Loucy (cell line): ENCODE measurements around the gene HS6ST1.
A peak's percentile ranks its signal among the peaks of the same experiment; 100 is the strongest.

Source experiments
- H2AFZ ChIP-seq: fragments of 200-600 bp; sonication (generic); 2 replicates; pipeline ENCODE4 v1.6.0; 2016; ENCODE audit warnings: antibody characterized with exemption, mild to moderate bottlenecking, low read length, moderate library complexity
- H3F3A ChIP-seq: fragments of 200-600 bp; 2 replicates; pipeline ENCODE4 v1.6.0; 2016; ENCODE audit warnings: antibody characterized with exemption, low read depth, mild to moderate bottlenecking
- H3K27me3 ChIP-seq: fragments of 200-600 bp; sonication (generic); 2 replicates; pipeline ENCODE4 v1.6.1; 2014; ENCODE audit warnings: low read length, mild to moderate bottlenecking; ENCODE audit not compliant: insufficient read depth, poor library complexity, severe bottlenecking
- H3K36me3 ChIP-seq: fragments of 200-600 bp; sonication (generic); 2 replicates; pipeline ENCODE4 v1.6.1; 2016; ENCODE audit warnings: low read length; ENCODE audit not compliant: insufficient read depth
- H3K4me1 ChIP-seq: fragments of 200-600 bp; sonication (generic); 2 replicates; pipeline ENCODE4 v1.5.1; 2014; ENCODE audit warnings: low read length, mild to moderate bottlenecking; ENCODE audit not compliant: insufficient read depth, poor library complexity, severe bottlenecking
- H3K4me2 ChIP-seq: fragments of 200-600 bp; sonication (generic); 2 replicates; pipeline ENCODE4 v1.6.0; 2014; ENCODE audit warnings: antibody characterized with exemption, low read length, low read depth, mild to moderate bottlenecking; ENCODE audit not compliant: poor library complexity, severe bottlenecking
- H3K4me3 ChIP-seq: fragments of 200-600 bp; sonication (generic); 2 replicates; pipeline ENCODE4 v1.5.1; 2014; ENCODE audit warnings: low read length, mild to moderate bottlenecking, mixed read lengths; ENCODE audit not compliant: poor library complexity, severe bottlenecking
- H3K79me2 ChIP-seq: fragments of 200-600 bp; sonication (generic); 2 replicates; pipeline ENCODE4 v1.6.1; 2014; ENCODE audit warnings: low read length; ENCODE audit not compliant: insufficient read depth
- H3K9ac ChIP-seq: fragments of 200-600 bp; sonication (generic); 2 replicates; pipeline ENCODE4 v1.6.0; 2014; ENCODE audit warnings: mild to moderate bottlenecking, low read depth, low read length, moderate library complexity; ENCODE audit not compliant: poor library complexity, severe bottlenecking
- H3K9me2 ChIP-seq: fragments of 200-600 bp; sonication (generic); replicated peaks from 2 replicates; pipeline ENCODE4 v1.6.1; 2016; ENCODE audit warnings: low read depth, low read length, mixed read lengths
- H3K9me3 ChIP-seq: fragments of 200-600 bp; sonication (generic); 2 replicates; pipeline ENCODE4 v1.6.1; 2014; ENCODE audit warnings: mild to moderate bottlenecking, antibody characterized with exemption, low read length, low read depth; ENCODE audit not compliant: insufficient read depth
- H4K20me1 ChIP-seq: fragments of 200-600 bp; sonication (generic); 2 replicates; pipeline ENCODE4 v1.6.0; 2014; ENCODE audit warnings: antibody characterized with exemption, low read length, mild to moderate bottlenecking; ENCODE audit not compliant: insufficient read depth, poor library complexity, severe bottlenecking
- CTCF ChIP-seq: fragments of 200-600 bp; sonication (generic); conservative IDR thresholded peaks from 2 replicates; pipeline ENCODE4 v1.5.1; 2014; ENCODE audit warnings: mild to moderate bottlenecking, antibody characterized with exemption, low read length
- EZH2phosphoT487 ChIP-seq: fragments of 200-600 bp; IDR thresholded peaks from 2 replicates; pipeline ENCODE4 v1.6.1; 2018; ENCODE audit warnings: antibody characterized with exemption, mild to moderate bottlenecking, moderate library complexity, borderline replicate concordance

Gene HS6ST1

DNA sequence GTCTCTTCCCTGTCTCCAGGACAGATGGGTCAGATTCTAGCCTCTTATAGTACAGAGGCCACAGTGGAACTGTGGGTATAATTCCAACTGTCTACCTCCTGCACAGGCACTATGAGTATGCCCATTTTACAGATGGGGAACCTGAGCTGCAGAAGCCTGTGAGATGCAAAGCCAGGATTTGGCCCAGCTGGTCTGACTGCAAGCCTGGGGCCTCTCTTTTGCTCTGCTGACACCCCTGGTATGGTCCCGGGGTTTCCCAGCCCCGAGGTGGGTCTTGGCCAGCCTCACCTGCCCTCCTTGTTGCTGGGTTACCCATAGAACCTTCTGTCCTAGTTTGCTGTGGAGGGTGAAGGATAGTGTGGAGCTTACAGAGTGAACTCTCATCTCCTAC, 9.8 kb downstream of the HS6ST1 start:
- H3K4me3 ChIP-seq, result peak overlapping the region; percentile 90
- peak overlapping the region; percentile 98 for H3K4me2 ChIP-seq
- peaks cover 78% of the 10 kb centered on the region for H3K4me1 ChIP-seq
- no peaks in the 10 kb centered on the region for H3K9me3 ChIP-seq
- peak overlapping the region; percentile 95 for H3K9ac ChIP-seq
- H3K27me3 ChIP-seq, result no peaks in the 10 kb centered on the region
- peaks cover 100% of the 10 kb centered on the region for H3K79me2 ChIP-seq
- no peaks in the 10 kb centered on the region for H3K9me2 ChIP-seq
- peaks cover 100% of the 10 kb centered on the region for H3K36me3 ChIP-seq
- peaks cover 100% of the 10 kb centered on the region for H4K20me1 ChIP-seq
- TF ChIP-seq CTCF (no peak), EZH2phosphoT487 (no peak)
- H3F3A ChIP-seq, result no peaks in the 10 kb centered on the region
- H2AFZ ChIP-seq, result no peak overlapping the region

- Histone ChIP-seq H3K9ac (no peak overlapping the region), H3K4me3 (peak overlapping the region; percentile 90), H3K9me3 (no peaks in the 10 kb centered on the region), H4K20me1 (peaks cover 100% of the 10 kb centered on the region), H3K4me1 (peaks cover 84% of the 10 kb centered on the region), H3F3A (no peaks in the 10 kb centered on the region), H3K4me2 (peak overlapping the region; percentile 98), H3K9me2 (no peaks in the 10 kb centered on the region), H3K27me3 (no peaks in the 10 kb centered on the region), H3K36me3 (peaks cover 100% of the 10 kb centered on the region), H3K79me2 (peaks cover 100% of the 10 kb centered on the region), H2AFZ (no peak overlapping the region)
- TF ChIP-seq EZH2phosphoT487 (no peak), CTCF (no peak)
Observed at GRCh38 chr2:128308284-128308731, 10.4 kb downstream of the HS6ST1 start.

DNA sequence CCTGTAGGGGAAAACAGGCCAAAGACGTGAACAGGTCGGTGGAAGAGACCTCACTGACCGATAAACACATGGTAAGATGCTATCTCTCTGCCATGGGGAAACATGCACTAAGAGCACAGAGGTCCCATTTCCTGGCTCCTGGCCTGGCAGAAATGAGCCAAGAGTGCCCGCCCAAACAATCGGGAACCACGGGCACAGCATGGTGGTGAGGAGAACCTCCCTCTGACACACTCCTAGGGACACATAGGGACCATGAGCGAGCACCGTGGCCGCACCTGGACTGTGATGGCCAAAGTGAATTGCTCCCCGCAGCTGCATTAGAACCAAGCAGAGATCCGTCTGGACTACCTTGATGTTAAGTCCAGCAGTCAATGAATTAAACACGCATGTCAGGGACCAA, 11.1 kb downstream of the HS6ST1 start:
- no peaks in the 10 kb centered on the region for H3K27me3 ChIP-seq
- peaks cover 100% of the 10 kb centered on the region for H4K20me1 ChIP-seq
- peak overlapping the region; percentile 98 for H3K4me2 ChIP-seq
- TF ChIP-seq CTCF (no peak), EZH2phosphoT487 (no peak)
- H3K4me1 ChIP-seq, result peaks cover 88% of the 10 kb centered on the region
- H3K9ac ChIP-seq, result no peak overlapping the region
- H3K36me3 ChIP-seq, result peaks cover 100% of the 10 kb centered on the region
- no peaks in the 10 kb centered on the region for H3F3A ChIP-seq
- H3K79me2 ChIP-seq, result peaks cover 100% of the 10 kb centered on the region
- peak overlapping the region; percentile 90 for H3K4me3 ChIP-seq
- no peaks in the 10 kb centered on the region for H3K9me3 ChIP-seq
- H3K9me2 ChIP-seq, result no peaks in the 10 kb centered on the region
- H2AFZ ChIP-seq, result no peak overlapping the region
